H1 (cell line): Measurements from ENCODE around the gene CADM1.

ENCODE experiments used
- CHD7 ChIP-seq: fragments of 300-600 bp; sonication (generic); IDR thresholded peaks from 2 replicates; pipeline ENCODE4 v1.7.1; 2012; ENCODE audit warnings: low read length, moderate library complexity, mild to moderate bottlenecking, inconsistent platforms; ENCODE audit not compliant: insufficient replicate concordance
- EP300 ChIP-seq, 2 experiments: IDR thresholded peaks; 1 replicate in 1 of 2; 2 replicates in 1 of 2; pipeline ENCODE4 v1.6.1; 2011 to 2012; ENCODE audit warnings: low read depth in 2 of 2, low read length in 2 of 2, mild to moderate bottlenecking in 2 of 2, borderline replicate concordance in 1 of 2, inconsistent platforms in 1 of 2, moderate library complexity in 1 of 2
- EZH2 ChIP-seq: fragments of 200-600 bp; sonication (generic); IDR thresholded peaks from 2 replicates; pipeline ENCODE4 v1.7.1; 2012; ENCODE audit warnings: low read depth, mild to moderate bottlenecking, moderate library complexity, low read length, inconsistent platforms; ENCODE audit not compliant: severe bottlenecking
- TCF12 ChIP-seq: IDR thresholded peaks from 2 replicates; pipeline ENCODE4 v1.6.1; 2011; ENCODE audit warnings: low read depth, mild to moderate bottlenecking, low read length

GRCh38 chr11:115545581-115546210 lies 41.5 kb upstream of the CADM1 start:
- TF ChIP-seq EZH2 (no peak), TCF12 (no peak), CHD7 (no peak), EP300 (IDR thresholded peaks at IDR 0.05; ENCODE audit: borderline replicate concordance in 1 of 2, low read depth in 2 of 2, low read length in 2 of 2) (no peak)
